Tibial artery (tissue), 4 donors: ENCODE measurements around the gene TMEM94.

Experiments used
- DNase-seq, 2 donors: peaks; one replicate each; pipeline ENCODE4 v3.0.0-alpha.2; 2019
- H3K27ac ChIP-seq, 2 donors: fragments of 200-600 bp; sonication (generic) in 1 of 2; 1 replicate in 1 of 2; 2 replicates in 1 of 2; pipeline ENCODE4 v1.5.1; 2018 to 2019; ENCODE audit warnings: mild to moderate bottlenecking in 1 of 2
- H3K27me3 ChIP-seq, 2 donors: fragments of 200-600 bp; sonication (generic) in 1 of 2; one replicate each; pipeline versions ENCODE4 v1.5.1 to v1.6.0; 2016 to 2019
- H3K36me3 ChIP-seq, 3 donors: fragments of 200-600 bp; sonication (generic) in 2 of 3; one replicate each; pipeline ENCODE4 v1.5.1; 2016 to 2019; ENCODE audit warnings: mild to moderate bottlenecking in 2 of 3
- H3K4me1 ChIP-seq, 4 donors: fragments of 200-600 bp; sonication (generic) in 2 of 4; 1 replicate in 3 of 4; 2 replicates in 1 of 4; pipeline ENCODE4 v1.5.1; 2016 to 2019
- H3K4me3 ChIP-seq, 2 donors: fragments of 200-600 bp; sonication (generic) in 1 of 2; 1 replicate in 1 of 2; 2 replicates in 1 of 2; pipeline ENCODE4 v1.5.1; 2018 to 2019; ENCODE audit warnings: mild to moderate bottlenecking in 2 of 2
- H3K9me3 ChIP-seq, 3 donors: fragments of 200-600 bp; sonication (generic) in 1 of 3; one replicate each; pipeline ENCODE4 v1.5.1; 2016 to 2019
- intact Hi-C: fragments of 100-400 bp; cut with DNase I; formaldehyde crosslinking; loops from one replicate; pipeline ENCODE4 v1.15.0; 2023; ENCODE audit warnings: low total_unique reads
- TF ChIP-seq, protein P1 (sequence below), 2 experiments: fragments of 200-600 bp in 1 of 2; fragments of 450-650 bp in 1 of 2; IDR thresholded peaks; one replicate each; pipeline ENCODE4 v1.5.1; 2017 to 2019; ENCODE audit warnings: antibody characterized with exemption in 2 of 2, mild to moderate bottlenecking in 1 of 2, moderate library complexity in 1 of 2

TMEM94 gene

DNA sequence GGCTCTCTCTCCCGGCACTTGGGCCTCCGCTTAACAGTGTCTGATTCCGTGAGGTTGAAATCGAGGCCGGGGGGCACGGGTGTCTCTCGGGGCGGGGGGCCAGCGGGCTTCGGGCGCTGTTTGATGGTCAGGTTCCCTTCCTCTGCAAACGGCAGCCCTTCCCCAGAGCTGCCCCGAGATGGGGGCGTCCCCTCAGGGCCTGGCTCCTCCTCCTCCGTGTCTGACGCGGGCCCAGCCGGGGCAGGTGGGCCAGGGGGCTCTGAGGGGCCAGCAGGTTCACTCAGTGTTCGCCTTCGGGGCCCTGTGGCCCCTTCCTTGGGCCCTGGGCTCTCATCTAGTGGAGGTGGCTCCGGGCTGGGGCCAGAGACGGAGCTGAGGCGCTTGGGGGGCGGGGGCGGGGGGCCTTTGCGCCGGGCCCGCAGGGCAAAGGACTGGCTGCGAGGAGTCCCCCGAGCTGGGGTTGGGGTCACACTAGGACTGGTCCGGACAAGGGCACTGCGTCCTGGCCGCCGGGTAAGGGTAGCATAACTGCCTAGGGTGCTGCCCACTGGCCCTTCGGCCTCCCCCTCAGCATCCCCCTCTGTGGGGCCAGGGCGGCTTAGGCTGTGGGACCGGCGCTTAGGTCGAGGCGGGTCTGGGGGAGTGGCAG, 45.8 kb downstream of the TMEM94 start:
- intact Hi-C loops, result no loop called here
- TF ChIP-seq, protein P1, sequence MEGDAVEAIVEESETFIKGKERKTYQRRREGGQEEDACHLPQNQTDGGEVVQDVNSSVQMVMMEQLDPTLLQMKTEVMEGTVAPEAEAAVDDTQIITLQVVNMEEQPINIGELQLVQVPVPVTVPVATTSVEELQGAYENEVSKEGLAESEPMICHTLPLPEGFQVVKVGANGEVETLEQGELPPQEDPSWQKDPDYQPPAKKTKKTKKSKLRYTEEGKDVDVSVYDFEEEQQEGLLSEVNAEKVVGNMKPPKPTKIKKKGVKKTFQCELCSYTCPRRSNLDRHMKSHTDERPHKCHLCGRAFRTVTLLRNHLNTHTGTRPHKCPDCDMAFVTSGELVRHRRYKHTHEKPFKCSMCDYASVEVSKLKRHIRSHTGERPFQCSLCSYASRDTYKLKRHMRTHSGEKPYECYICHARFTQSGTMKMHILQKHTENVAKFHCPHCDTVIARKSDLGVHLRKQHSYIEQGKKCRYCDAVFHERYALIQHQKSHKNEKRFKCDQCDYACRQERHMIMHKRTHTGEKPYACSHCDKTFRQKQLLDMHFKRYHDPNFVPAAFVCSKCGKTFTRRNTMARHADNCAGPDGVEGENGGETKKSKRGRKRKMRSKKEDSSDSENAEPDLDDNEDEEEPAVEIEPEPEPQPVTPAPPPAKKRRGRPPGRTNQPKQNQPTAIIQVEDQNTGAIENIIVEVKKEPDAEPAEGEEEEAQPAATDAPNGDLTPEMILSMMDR (IDR thresholded peaks at IDR 0.05), result no peak
- Histone ChIP-seq H3K27ac (peak overlapping the region; percentile 69 to 73), H3K9me3 (no peaks in the 10 kb centered on the region), H3K27me3 (no peaks in the 10 kb centered on the region), H3K36me3 (peaks cover 25 to 98% (median 80%) of the 10 kb centered on the region in 3 donors), H3K4me3 (no peak overlapping the region), H3K4me1 (peaks cover 0 to 37% (median 11%) of the 10 kb centered on the region in 4 donors)
- DNase-seq, result no peak

DNA sequence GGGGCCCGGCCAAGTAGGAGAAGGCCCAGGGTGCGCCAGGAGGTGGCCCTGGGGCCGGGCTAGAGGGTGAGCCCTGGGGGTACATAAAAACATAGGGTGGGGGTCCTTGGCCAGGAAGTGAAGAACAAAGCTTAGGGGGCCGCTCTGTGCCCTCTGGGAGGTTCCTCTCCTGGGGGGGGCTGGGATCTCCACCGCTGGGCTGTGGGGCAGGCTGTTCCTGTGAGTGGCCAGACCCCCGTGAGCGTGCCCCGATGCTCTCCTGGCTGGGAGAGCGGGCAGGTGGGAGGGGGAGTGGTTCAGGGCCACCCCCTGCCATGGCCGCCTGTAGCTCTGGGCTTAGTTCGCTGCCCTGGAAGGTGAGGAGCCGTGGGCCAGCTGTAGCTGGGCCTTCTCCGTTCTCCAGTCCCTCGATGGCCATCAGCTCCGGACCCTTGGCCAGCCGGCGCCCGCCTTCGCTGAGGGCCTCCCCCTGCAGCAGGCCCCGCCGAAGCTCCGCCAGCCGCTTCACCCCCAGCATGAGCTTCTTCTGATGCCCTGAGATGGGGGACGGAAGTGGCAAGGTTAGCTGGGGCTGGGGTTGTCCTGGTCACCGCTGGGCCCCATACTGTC, 46.4 kb downstream of the TMEM94 start:
- no peak overlapping the region for H3K4me3 ChIP-seq
- no peak for DNase-seq
- peaks cover 0 to 38% (median 11%) of the 10 kb centered on the region in 4 donors for H3K4me1 ChIP-seq
- H3K36me3 ChIP-seq, result peaks cover 25 to 98% (median 74%) of the 10 kb centered on the region in 3 donors
- H3K9me3 ChIP-seq, result no peaks in the 10 kb centered on the region
- TF ChIP-seq, protein P1 (IDR thresholded peaks at IDR 0.05), result no peak
- H3K27ac ChIP-seq, result peak overlapping the region in 1 of 2 donors; percentile 73
- no peaks in the 10 kb centered on the region for H3K27me3 ChIP-seq
- intact Hi-C loops, result no loop called here

DNA sequence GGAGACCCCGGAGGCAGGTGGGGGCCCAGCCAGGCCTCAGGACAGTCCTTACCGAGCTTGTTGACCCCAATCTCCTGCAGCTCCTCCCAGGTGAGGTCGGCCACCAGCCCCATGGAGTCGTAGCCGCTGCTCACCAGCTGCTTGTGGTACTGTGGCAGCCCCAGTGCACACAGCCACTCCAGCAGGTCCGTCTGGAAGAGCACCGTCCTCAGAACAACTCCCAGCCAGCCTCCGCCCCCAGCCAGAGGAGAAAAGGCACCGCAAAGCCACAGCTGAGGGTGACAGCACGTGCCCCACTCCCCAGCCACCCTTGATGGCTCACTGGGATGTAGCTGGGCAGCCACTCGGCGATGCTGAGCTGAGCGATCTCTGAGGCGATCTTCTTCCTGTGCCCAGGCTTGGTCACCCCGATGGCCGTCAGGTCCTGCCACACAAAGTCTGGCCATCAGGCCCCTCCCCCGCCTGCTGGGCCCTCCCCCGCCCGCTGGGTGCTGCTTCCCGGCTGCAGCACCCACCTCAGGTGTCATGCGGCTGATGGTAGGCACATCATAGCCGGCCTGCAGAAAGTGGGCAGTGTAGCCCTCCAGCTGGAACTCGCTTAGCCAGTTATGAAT, 47.0 kb downstream of the TMEM94 start:
- intact Hi-C loops, result no loop called here
- Histone ChIP-seq H3K4me1 (peaks cover 0 to 40% (median 16%) of the 10 kb centered on the region in 4 donors), H3K27me3 (no peaks in the 10 kb centered on the region), H3K36me3 (peaks cover 22 to 98% (median 69%) of the 10 kb centered on the region in 3 donors), H3K4me3 (no peak overlapping the region), H3K9me3 (no peaks in the 10 kb centered on the region), H3K27ac (no peak overlapping the region)
- DNase-seq, result peak in 1 of 2 donors; percentile 62
- TF ChIP-seq, protein P1 (IDR thresholded peaks at IDR 0.05), result no peak

DNA sequence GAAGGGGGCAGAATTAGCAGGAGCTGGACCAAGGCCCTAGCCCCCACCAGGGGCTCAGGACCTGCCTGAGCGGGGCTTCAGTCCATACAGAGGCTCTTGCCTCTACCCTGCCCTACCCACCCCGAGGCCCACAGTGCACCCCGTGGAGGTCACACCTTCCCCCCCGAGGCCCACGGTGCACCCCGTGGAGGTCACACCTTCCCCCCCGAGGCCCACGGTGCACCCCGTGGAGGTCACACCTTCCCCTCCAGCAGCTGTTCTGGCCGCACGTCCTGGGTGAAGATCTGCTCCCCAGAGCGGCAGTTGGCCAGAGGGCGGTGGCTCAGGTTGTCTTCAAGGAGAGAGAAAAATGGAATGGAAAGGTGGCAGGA, 47.5 kb downstream of the TMEM94 start:
- H3K36me3 ChIP-seq, result peaks cover 19 to 96% (median 66%) of the 10 kb centered on the region in 3 donors
- no peak overlapping the region for H3K27ac ChIP-seq
- peaks cover 0 to 40% (median 21%) of the 10 kb centered on the region in 4 donors for H3K4me1 ChIP-seq
- no peaks in the 10 kb centered on the region for H3K9me3 ChIP-seq
- intact Hi-C loops, result no loop called here
- TF ChIP-seq, protein P1 (IDR thresholded peaks at IDR 0.05), result no peak
- no peak for DNase-seq
- no peak overlapping the region for H3K4me3 ChIP-seq
- no peaks in the 10 kb centered on the region for H3K27me3 ChIP-seq

GRCh38 chr17:75504347-75505151, 48.1 kb downstream of the TMEM94 start:
- Histone ChIP-seq H3K4me3 (no peak overlapping the region), H3K27me3 (no peaks in the 10 kb centered on the region), H3K27ac (peak overlapping the region in 1 of 2 donors; percentile 33), H3K4me1 (peaks cover 0 to 41% (median 26%) of the 10 kb centered on the region in 4 donors), H3K9me3 (no peaks in the 10 kb centered on the region), H3K36me3 (peaks cover 19 to 92% (median 62%) of the 10 kb centered on the region in 3 donors)
- TF ChIP-seq, protein P1 (IDR thresholded peaks at IDR 0.05), result peak; percentile 46 to 47
- DNase-seq, result peak in 1 of 2 donors; percentile 65
- intact Hi-C loops, result no loop called here
